ENCODE measurements around the gene DNAH17.

Gene DNAH17

GRCh38 chr17:78428836-78429617 lies 148.2 kb downstream of the DNAH17 start:
- peaks cover 27% of the 10 kb centered on the region for H3K36me3 Mint-ChIP-seq (ENCODE audit: low read depth)
- H3K4me3 Mint-ChIP-seq = no peak overlapping the region
- no peak for TF ChIP-seq CTCF (IDR thresholded peaks at IDR 0.05; ENCODE audit: unreplicated experiment in 3 of 3)
- H3K27me3 Mint-ChIP-seq (ENCODE audit: low read depth) = no peaks in the 10 kb centered on the region
- H3K27ac Mint-ChIP-seq = peak overlapping the region; percentile 12 to 48 (median 40)
- no peaks in the 10 kb centered on the region for H3K9me3 Mint-ChIP-seq
- H3K4me1 Mint-ChIP-seq = peaks cover 14% of the 10 kb centered on the region

GRCh38 chr17:78428025-78428575 lies 149.1 kb downstream of the DNAH17 start:
- TF ChIP-seq CTCF (IDR thresholded peaks at IDR 0.05; ENCODE audit: unreplicated experiment in 3 of 3) = no peak
- peak overlapping the region in 2 of 3 experiments; percentile 12 to 40 for H3K27ac Mint-ChIP-seq
- H3K27me3 Mint-ChIP-seq (ENCODE audit: low read depth) = no peaks in the 10 kb centered on the region
- no peak overlapping the region for H3K4me3 Mint-ChIP-seq
- H3K4me1 Mint-ChIP-seq = peaks cover 14% of the 10 kb centered on the region
- H3K36me3 Mint-ChIP-seq (ENCODE audit: low read depth) = peaks cover 28% of the 10 kb centered on the region
- H3K9me3 Mint-ChIP-seq = no peaks in the 10 kb centered on the region

GRCh38 chr17:78427140-78427539 lies 150.1 kb downstream of the DNAH17 start:
- Mint-ChIP-seq H3K36me3 (ENCODE audit: low read depth) (peaks cover 32% of the 10 kb centered on the region), H3K4me1 (peaks cover 15% of the 10 kb centered on the region), H3K9me3 (no peaks in the 10 kb centered on the region), H3K4me3 (no peak overlapping the region), H3K27me3 (ENCODE audit: low read depth) (no peaks in the 10 kb centered on the region), H3K27ac (no peak overlapping the region)
- TF ChIP-seq CTCF (IDR thresholded peaks at IDR 0.05; ENCODE audit: unreplicated experiment in 3 of 3) = no peak

- Mint-ChIP-seq H3K36me3 (ENCODE audit: low read depth) (peaks cover 38% of the 10 kb centered on the region), H3K4me1 (peaks cover 18% of the 10 kb centered on the region), H3K27ac (no peak overlapping the region), H3K27me3 (ENCODE audit: low read depth) (no peaks in the 10 kb centered on the region), H3K4me3 (no peak overlapping the region), H3K9me3 (no peaks in the 10 kb centered on the region)
- TF ChIP-seq CTCF (IDR thresholded peaks at IDR 0.05; ENCODE audit: unreplicated experiment in 3 of 3) = no peak
These were observed 150.8 kb downstream of the DNAH17 start for GRCh38 chr17:78426293-78426879.

- H3K4me3 Mint-ChIP-seq = no peak overlapping the region
- no peaks in the 10 kb centered on the region for H3K27me3 Mint-ChIP-seq (ENCODE audit: low read depth)
- H3K9me3 Mint-ChIP-seq = no peaks in the 10 kb centered on the region
- TF ChIP-seq CTCF (IDR thresholded peaks at IDR 0.05; ENCODE audit: unreplicated experiment in 3 of 3) = no peak
- peaks cover 24% of the 10 kb centered on the region for H3K4me1 Mint-ChIP-seq
- peaks cover 47% of the 10 kb centered on the region for H3K36me3 Mint-ChIP-seq (ENCODE audit: low read depth)
- no peak overlapping the region for H3K27ac Mint-ChIP-seq
These were observed 151.8 kb downstream of the DNAH17 start for GRCh38 chr17:78425429-78425828.
